Stimulated activated effector memory CD8-positive, alpha-beta T cell treated with anti-CD3 and anti-CD28 coated beads, Interleukin-12 subunit alpha, Interleukin-12 subunit beta, amount 100 ng/mL, for 72 hours (primary cell): Measurements from ENCODE around the gene PAK1.
A peak's percentile ranks its signal among the peaks of the same experiment; 100 is the strongest.

Experiments
- ATAC-seq: fragments of 150-1000 bp; cut with Tn5 transposase; 2 replicates; pipeline ENCODE4 v1.10.0; 2021
- DNase-seq, 2 donors: peaks; one replicate each; pipeline ENCODE4 v3.0.0; 2021 to 2022; ENCODE audit warnings: low spot score in 2 of 2
- H3K27ac Mint-ChIP-seq: one replicate; pipeline ENCODE4 v1.8.0; 2022; ENCODE audit warnings: mild to moderate bottlenecking, mixed read lengths
- H3K36me3 Mint-ChIP-seq: one replicate; pipeline ENCODE4 v1.8.0; 2022; ENCODE audit warnings: mild to moderate bottlenecking, mixed read lengths
- H3K4me1 Mint-ChIP-seq: one replicate; pipeline ENCODE4 v1.8.0; 2022; ENCODE audit warnings: mixed read lengths
- H3K4me3 Mint-ChIP-seq: one replicate; pipeline ENCODE4 v1.8.0; 2022; ENCODE audit warnings: mild to moderate bottlenecking, mixed read lengths
- H3K9me3 Mint-ChIP-seq: one replicate; pipeline ENCODE4 v1.8.0; 2022; ENCODE audit warnings: mixed read lengths

The PAK1 gene

GRCh38 chr11:77428598-77428997 lies 45.3 kb downstream of the PAK1 start:
- H3K9me3 Mint-ChIP-seq: no peaks in the 10 kb centered on the region
- ATAC-seq (no peak), DNase-seq (no peak)
- H3K36me3 Mint-ChIP-seq: no peaks in the 10 kb centered on the region
- no peak overlapping the region for H3K27ac Mint-ChIP-seq
- no peaks in the 10 kb centered on the region for H3K4me1 Mint-ChIP-seq
- no peak overlapping the region for H3K4me3 Mint-ChIP-seq

- H3K9me3 Mint-ChIP-seq: no peaks in the 10 kb centered on the region
- H3K27ac Mint-ChIP-seq: no peak overlapping the region
Observed at GRCh38 chr11:77425346-77425745, 48.5 kb downstream of the PAK1 start.

GRCh38 chr11:77424644-77425043 lies 49.2 kb downstream of the PAK1 start:
- H3K27ac Mint-ChIP-seq: no peak overlapping the region
- no peak for DNase-seq
- ATAC-seq: no peak
- H3K4me1 Mint-ChIP-seq: no peaks in the 10 kb centered on the region
- no peaks in the 10 kb centered on the region for H3K9me3 Mint-ChIP-seq
- no peaks in the 10 kb centered on the region for H3K36me3 Mint-ChIP-seq
- H3K4me3 Mint-ChIP-seq: no peak overlapping the region

More at GRCh38 chr11:77425346-77425745, 48.5 kb downstream of the PAK1 start:
- ATAC-seq (no peak), DNase-seq (no peak)
- H3K36me3 Mint-ChIP-seq: no peaks in the 10 kb centered on the region
- no peak overlapping the region for H3K4me3 Mint-ChIP-seq
- no peaks in the 10 kb centered on the region for H3K4me1 Mint-ChIP-seq

GRCh38 chr11:77423624-77424023 lies 50.3 kb downstream of the PAK1 start:
- DNase-seq (no peak), ATAC-seq (no peak)
- no peaks in the 10 kb centered on the region for H3K36me3 Mint-ChIP-seq
- no peak overlapping the region for H3K27ac Mint-ChIP-seq
- no peaks in the 10 kb centered on the region for H3K9me3 Mint-ChIP-seq
- no peak overlapping the region for H3K4me3 Mint-ChIP-seq
- peaks cover 2% of the 10 kb centered on the region for H3K4me1 Mint-ChIP-seq

DNA sequence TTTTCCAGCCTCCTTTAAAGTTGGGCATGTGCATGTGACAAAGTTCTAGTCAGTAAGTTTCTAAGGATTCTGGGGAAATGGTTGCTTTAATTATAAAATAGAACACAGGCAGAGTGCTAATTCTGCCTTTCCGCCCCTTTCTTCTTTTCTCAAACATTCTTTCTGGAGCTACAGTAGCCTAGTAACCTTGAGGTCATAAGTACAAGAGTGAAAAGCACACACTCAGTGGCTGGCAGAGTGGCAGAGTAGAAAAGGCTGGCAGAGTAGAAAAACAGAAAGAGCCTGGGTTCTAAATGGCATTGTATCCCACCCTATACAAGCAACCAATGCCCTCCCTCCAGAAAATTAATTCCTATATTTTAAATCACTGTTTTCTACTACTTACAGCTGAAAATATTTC lies 51.2 kb downstream of the PAK1 start:
- H3K4me1 Mint-ChIP-seq: peaks cover 5% of the 10 kb centered on the region
- no peak overlapping the region for H3K4me3 Mint-ChIP-seq
- DNase-seq (no peak), ATAC-seq (no peak)
- no peaks in the 10 kb centered on the region for H3K36me3 Mint-ChIP-seq
- H3K27ac Mint-ChIP-seq: no peak overlapping the region
- no peaks in the 10 kb centered on the region for H3K9me3 Mint-ChIP-seq

DNA sequence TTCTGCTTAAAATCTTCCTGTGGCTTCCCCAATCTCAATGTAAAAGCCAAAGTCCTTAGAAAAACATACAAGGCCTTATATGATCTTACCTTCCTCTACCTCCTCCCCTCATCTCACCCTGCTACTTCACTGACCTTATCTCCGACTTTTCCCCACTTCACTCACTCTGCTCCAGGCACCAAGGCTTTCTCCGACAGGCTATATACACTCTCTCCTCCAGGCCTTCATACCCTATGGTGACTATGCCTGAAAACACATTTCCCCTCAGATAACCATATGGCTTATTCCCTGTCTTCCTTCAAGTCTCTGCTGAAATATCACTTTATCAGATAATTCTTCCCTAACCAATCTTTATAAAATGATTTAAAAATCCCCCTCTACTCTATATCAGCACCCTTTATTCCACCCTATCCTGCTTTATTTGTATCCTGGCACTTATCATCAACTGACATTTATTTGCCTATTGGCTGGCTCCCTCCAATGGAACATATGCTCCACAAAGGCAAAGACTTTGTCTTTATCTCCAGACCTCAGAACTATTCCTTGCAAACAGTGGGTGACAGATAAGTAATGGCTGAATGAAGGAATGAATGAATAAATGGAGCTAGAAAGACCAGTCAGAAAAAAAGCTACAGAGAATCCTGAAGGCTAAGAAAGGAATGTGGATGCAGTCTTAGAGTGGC lies 52.7 kb downstream of the PAK1 start:
- H3K4me1 Mint-ChIP-seq: peaks cover 5% of the 10 kb centered on the region
- DNase-seq (no peak), ATAC-seq (no peak)
- H3K36me3 Mint-ChIP-seq: no peaks in the 10 kb centered on the region
- no peaks in the 10 kb centered on the region for H3K9me3 Mint-ChIP-seq
- H3K4me3 Mint-ChIP-seq: no peak overlapping the region
- no peak overlapping the region for H3K27ac Mint-ChIP-seq

DNA sequence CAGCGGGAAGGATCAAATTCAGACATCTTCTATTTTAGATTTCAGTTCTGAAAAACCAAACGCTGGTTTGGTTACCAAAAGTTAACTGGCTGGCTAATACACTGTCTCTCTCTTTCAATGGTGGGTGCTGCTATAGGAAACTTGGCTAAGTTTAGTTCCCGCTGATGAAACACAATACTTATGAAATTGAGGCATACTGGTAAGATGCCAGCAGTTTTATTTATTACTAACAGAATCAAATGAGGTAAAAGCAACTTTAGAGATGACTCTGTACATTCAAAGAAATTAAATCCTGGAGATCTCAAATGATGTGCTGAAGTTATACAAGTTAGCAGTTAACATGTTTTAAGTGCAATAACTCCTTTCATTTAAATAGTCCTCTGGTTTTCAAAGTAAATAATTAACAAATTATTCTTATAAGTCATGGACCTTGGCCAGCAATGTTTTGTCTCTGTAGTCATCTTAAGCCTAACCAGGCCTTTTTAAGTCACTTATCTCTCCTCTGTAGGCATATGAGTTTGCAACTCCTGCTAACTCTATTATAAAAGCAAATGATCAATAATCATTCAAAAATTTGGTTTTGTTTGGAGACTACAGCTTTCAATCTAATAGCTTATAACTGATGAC lies 54.8 kb downstream of the PAK1 start:
- no peaks in the 10 kb centered on the region for H3K9me3 Mint-ChIP-seq
- peak; percentile 55 for ATAC-seq

GRCh38 chr11:77418155-77418970 lies 55.5 kb downstream of the PAK1 start:
- DNase-seq (no peak), ATAC-seq (peak; percentile 50)
- Mint-ChIP-seq H3K27ac (no peak overlapping the region), H3K4me1 (peaks cover 5% of the 10 kb centered on the region), H3K9me3 (no peaks in the 10 kb centered on the region), H3K4me3 (no peak overlapping the region), H3K36me3 (no peaks in the 10 kb centered on the region)

More for the DNA sequence above, 54.8 kb downstream of the PAK1 start:
- no peak for DNase-seq
- Mint-ChIP-seq H3K4me3 (no peak overlapping the region), H3K36me3 (no peaks in the 10 kb centered on the region), H3K27ac (no peak overlapping the region), H3K4me1 (peaks cover 5% of the 10 kb centered on the region)

DNA sequence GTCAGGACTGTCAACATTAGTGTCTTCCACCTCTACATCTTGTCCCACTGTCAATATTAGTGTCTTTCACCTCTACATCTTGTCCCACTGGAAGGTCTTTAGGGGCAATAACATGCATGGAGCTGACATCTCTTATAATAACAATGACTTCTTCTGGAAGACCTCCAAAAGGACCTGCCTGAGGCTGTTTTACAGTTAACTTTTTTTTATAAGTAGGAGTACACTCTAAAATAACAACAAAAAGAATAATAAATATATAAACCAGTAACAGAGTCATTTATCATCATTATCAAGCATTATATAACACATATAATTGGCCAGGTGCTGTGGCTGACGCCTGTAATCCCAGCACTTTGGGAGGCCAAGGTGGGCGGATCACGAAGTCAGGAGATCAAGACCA lies 57.5 kb downstream of the PAK1 start:
- Mint-ChIP-seq H3K27ac (no peak overlapping the region), H3K36me3 (no peaks in the 10 kb centered on the region), H3K4me1 (peaks cover 21% of the 10 kb centered on the region), H3K9me3 (no peaks in the 10 kb centered on the region), H3K4me3 (no peak overlapping the region)
- DNase-seq (no peak), ATAC-seq (no peak)

GRCh38 chr11:77413850-77414460 lies 59.9 kb downstream of the PAK1 start:
- Mint-ChIP-seq H3K4me3 (no peak overlapping the region), H3K4me1 (peaks cover 39% of the 10 kb centered on the region), H3K27ac (no peak overlapping the region), H3K9me3 (no peaks in the 10 kb centered on the region), H3K36me3 (no peaks in the 10 kb centered on the region)
- no peak for DNase-seq
- no peak for ATAC-seq

DNA sequence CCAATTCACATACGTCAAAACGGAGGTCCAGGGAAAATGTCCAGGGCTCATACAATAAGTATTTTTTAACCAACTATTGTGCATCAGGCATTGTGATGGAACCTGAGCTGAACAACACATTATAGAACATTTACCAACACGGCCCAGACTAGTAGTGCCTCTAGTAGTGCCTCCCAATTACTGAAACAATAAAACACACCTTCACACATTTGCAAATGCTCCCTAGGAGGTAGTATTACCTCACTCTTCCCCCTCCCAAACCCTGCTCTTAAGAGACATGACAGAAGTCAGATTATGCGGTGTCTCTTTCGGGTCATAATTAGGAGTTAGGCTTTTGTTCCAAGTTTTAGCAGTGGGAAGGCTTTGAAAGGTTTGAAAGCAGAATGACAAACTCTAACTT lies 61.1 kb downstream of the PAK1 start:
- no peak overlapping the region for H3K27ac Mint-ChIP-seq
- DNase-seq (no peak), ATAC-seq (no peak)
- peaks cover 34% of the 10 kb centered on the region for H3K4me1 Mint-ChIP-seq
- H3K4me3 Mint-ChIP-seq: peak overlapping the region; percentile 81
- H3K36me3 Mint-ChIP-seq: no peaks in the 10 kb centered on the region
- H3K9me3 Mint-ChIP-seq: no peaks in the 10 kb centered on the region

DNA sequence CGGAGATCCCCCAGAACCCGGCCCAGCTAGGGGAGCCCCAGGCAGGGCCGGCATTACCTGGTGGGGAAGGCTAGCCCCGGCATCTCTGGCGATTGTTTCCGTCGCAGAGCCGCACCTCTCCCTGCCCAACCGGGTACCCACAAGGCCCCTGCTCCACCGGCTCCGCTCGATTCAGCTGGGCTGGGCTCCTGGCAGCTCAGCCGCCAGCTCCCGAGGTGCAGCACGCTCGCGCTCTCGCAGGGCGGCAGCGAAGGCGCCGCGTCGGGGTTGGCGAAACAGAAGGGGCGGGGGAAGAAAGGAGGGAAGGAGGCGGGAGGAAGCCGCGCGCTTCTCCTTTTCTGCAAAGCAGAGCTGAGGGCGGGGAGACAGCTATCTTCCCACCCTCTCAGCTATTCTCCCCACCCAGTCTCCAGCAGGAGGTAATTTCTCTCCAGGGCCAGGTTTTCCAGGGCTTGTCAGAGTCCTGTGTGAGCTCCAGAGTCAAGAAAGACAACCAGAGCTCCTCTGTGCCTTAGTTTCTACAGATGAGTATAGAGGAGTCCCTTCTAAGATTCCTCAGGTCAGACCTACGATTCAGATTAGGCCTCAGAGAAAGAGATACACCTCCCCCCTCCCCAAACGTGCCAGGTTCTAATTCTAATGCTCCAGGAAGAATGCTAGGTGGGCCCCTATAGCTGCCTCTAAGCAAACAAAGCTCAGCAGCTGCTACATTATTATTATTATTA lies 62.0 kb downstream of the PAK1 start:
- H3K27ac Mint-ChIP-seq: peak overlapping the region; percentile 88
- ATAC-seq (peak; percentile 96), DNase-seq (peak; percentile 63 to 85)
- H3K36me3 Mint-ChIP-seq: no peaks in the 10 kb centered on the region
- H3K4me1 Mint-ChIP-seq: peaks cover 34% of the 10 kb centered on the region
- H3K4me3 Mint-ChIP-seq: peak overlapping the region; percentile 81
- no peaks in the 10 kb centered on the region for H3K9me3 Mint-ChIP-seq

- Mint-ChIP-seq H3K4me3 (peak overlapping the region; percentile 81), H3K36me3 (no peaks in the 10 kb centered on the region), H3K27ac (peak overlapping the region; percentile 88), H3K9me3 (no peaks in the 10 kb centered on the region), H3K4me1 (peaks cover 34% of the 10 kb centered on the region)
- ATAC-seq (peak; percentile 72), DNase-seq (peak in 1 of 2 donors; percentile 18)
Observed at GRCh38 chr11:77411137-77411707, 62.7 kb downstream of the PAK1 start.

GRCh38 chr11:77410076-77410827 lies 63.6 kb downstream of the PAK1 start:
- Mint-ChIP-seq H3K4me3 (peak overlapping the region; percentile 81), H3K36me3 (no peaks in the 10 kb centered on the region), H3K27ac (peak overlapping the region; percentile 13), H3K4me1 (peaks cover 34% of the 10 kb centered on the region), H3K9me3 (no peaks in the 10 kb centered on the region)
- DNase-seq: no peak
- ATAC-seq: no peak
